Activated CD4-positive, alpha-beta memory T cell treated with anti-CD3 and anti-CD28 coated beads, Interleukin-2, amount 10 ng/mL, durations not matched to agents 7 days and 5 days (primary cell): ENCODE measurements around the gene ALAD. TPM values are rescaled to one million over a fixed set of nuclear protein-coding genes. Genes with fewer than 3 reads are reported as not detected.
"Not testable (repeated sequence)": the region's sequence is repeated elsewhere in the genome, so short reads cannot be mapped to it uniquely, and the experiment has no call there.

Experiments used
- CTCF ChIA-PET: fragments of 350-600 bp; sonication (Branson Sonifier 250); formaldehyde crosslinking; loops from one replicate; lab custom pipeline; 2021; ENCODE audit warnings: antibody characterized with exemption, inconsistent platforms; lab: Charles Lee
- POLR2A ChIA-PET: fragments of 350-600 bp; sonication (Branson Sonifier 250); formaldehyde crosslinking; loops from one replicate; lab custom pipeline; 2021; ENCODE audit warnings: antibody characterized with exemption; lab: Charles Lee
- DNase-seq: peaks from one replicate; pipeline ENCODE4 v3.0.0-alpha.2; 2020
- H3K27ac Mint-ChIP-seq: one replicate; pipeline ENCODE4 v1.8.0; 2021; ENCODE audit warnings: mild to moderate bottlenecking, mixed read lengths
- H3K27me3 Mint-ChIP-seq: one replicate; pipeline ENCODE4 v1.8.0; 2021; ENCODE audit warnings: mixed read lengths
- H3K36me3 Mint-ChIP-seq: one replicate; pipeline ENCODE4 v1.8.0; 2021; ENCODE audit warnings: low read depth, mixed read lengths
- H3K4me1 Mint-ChIP-seq: one replicate; pipeline ENCODE4 v1.8.0; 2021; ENCODE audit warnings: mixed read lengths
- H3K4me3 Mint-ChIP-seq: one replicate; pipeline ENCODE4 v1.8.0; 2021; ENCODE audit warnings: mild to moderate bottlenecking, mixed read lengths
- H3K9me3 Mint-ChIP-seq: one replicate; pipeline ENCODE4 v1.8.0; 2021; ENCODE audit warnings: mixed read lengths
- total RNA-seq, 2 experiments: library from RNA; stranded (reverse); gene quantifications; one replicate each; pipeline ENCODE4 v1.2.3, GENCODE V29; 2021

ALAD gene
- 10 to 100 TPM; 25.1 to 29.0 TPM for total RNA-seq

DNA sequence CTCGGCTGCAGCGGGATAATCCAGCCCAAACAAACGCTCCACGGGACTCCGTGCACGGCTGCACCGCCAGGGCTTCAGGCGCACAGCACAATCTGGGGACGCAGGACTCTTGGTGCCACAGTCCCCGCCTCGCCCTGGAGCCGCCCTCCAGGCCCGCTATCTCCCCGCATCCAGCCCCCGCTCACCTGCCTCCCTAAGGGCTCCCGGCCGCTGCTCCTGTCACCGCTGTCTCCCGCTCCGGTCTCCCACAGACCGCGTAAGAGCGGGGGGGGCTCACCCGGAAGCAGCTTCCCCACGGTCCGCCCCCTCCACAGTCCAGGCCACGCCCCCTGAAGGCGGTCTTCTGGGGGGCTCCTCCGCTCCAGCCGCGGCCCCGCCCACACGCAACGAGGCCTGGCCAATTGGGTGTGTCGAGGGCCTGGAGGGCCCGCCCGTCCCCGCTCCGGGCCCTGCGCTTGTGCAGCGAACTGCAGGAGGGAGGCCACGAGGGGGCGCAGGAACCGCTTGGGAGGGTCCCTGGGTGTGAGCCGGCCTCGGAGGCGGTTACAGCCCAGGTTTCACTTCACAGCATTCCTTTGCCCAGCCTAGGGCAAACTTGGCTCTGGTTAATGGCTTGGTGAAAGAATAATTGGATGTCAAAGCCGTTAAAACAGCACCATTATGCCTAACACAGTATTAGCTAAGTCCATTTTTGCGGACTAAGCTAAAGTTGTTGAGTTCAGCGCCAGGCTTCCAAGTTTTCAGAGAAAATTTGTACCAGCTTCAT, at the start of gene ALAD:
Gene ALAD, minus strand, starts transcription at position 258 of the 766 bp plus-strand sequence. CDS start 7,725 bp downstream, outside the sequence.
- Mint-ChIP-seq H3K9me3 (no peaks in the 10 kb centered on the region), H3K36me3 (peaks cover 4% of the 10 kb centered on the region), H3K4me1 (peaks cover 23% of the 10 kb centered on the region), H3K27ac (peak within 1 kb of the TSS; percentile 78), H3K4me3 (peak within 1 kb of the TSS; percentile 92), H3K27me3 (no peaks in the 10 kb centered on the region)
- ChIA-PET CTCF (interaction anchor here (0.7 to 5.7 kb wide), 33 partner anchors 9 to 257 kb away, joined by 3 to 64 read pairs (median 8); partner anchors contain the start of genes BSPRY, C9orf43, CDC26 and FKBP15), POLR2A (interaction anchor here (0.8 to 4.4 kb wide), 12 partner anchors 8 to 1022 kb away, joined by 3 to 53 read pairs (median 5); partner anchors contain the start of genes BSPRY, C9orf43, CDC26 and HDHD3)
- peak; percentile 99 for DNase-seq

DNA sequence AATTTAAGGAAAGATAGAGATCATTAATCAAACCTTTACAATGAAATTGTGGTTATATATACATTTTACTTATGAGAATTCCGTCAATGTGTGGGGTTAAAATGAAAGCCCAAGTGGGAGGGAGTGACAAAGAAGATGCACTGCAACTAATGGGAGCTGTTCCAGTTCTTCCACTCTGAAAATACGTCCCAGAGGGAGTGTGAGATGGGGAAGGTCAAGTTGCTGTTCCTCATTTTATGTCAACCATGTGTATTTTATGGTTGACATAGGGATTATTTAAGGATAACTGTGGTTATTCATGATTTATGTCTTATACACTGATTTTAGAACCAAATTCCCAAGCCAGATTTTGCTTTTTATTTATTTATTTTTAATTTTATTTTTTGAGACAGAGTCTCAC, 48.3 kb upstream of the ALAD start:
- no peak for DNase-seq
- Mint-ChIP-seq H3K36me3 (no peaks in the 10 kb centered on the region), H3K4me3 (no peak overlapping the region), H3K4me1 (no peaks in the 10 kb centered on the region), H3K27ac (no peak overlapping the region), H3K9me3 (no peaks in the 10 kb centered on the region), H3K27me3 (no peaks in the 10 kb centered on the region)
- ChIA-PET CTCF (interaction anchor here (6.0 kb wide), 1 partner anchor 207 kb away, joined by 131 read pairs; no protein-coding TSS in a partner anchor), POLR2A (no interaction called here)

DNA sequence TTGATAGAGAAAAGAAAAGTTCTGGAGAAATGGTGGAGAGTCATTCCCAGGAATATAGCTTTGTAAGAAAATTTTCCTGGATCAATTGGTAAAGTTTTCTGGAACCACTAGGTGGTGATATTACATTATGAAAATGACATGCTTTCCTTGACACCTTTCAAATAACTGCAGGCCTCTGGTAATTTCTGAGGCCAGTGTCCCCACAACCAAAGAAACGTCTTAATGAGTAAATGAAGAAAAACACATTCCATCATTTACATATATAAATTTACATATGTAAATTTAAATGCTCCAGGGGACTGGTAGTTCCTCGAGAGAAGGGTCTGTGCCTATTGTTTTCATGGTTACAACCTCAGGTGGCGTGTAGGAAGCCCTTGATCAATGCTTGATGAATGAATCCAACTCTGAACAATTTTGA, 45.2 kb upstream of the ALAD start:
- no peaks in the 10 kb centered on the region for H3K36me3 Mint-ChIP-seq
- no peak overlapping the region for H3K4me3 Mint-ChIP-seq
- no peaks in the 10 kb centered on the region for H3K27me3 Mint-ChIP-seq
- ChIA-PET POLR2A (interaction anchor here (0.6 to 1.4 kb wide), 3 partner anchors 36 to 171 kb away, joined by 3 to 4 read pairs (median 4); partner anchors contain the start of genes C9orf43, CDC26, POLE3 and PRPF4), CTCF (interaction anchor here (0.7 to 6.0 kb wide), 18 partner anchors 9 to 210 kb away, joined by 3 to 131 read pairs (median 4); partner anchors contain the start of genes ALAD, C9orf43, CDC26 and POLE3)
- no peak overlapping the region for H3K27ac Mint-ChIP-seq
- no peaks in the 10 kb centered on the region for H3K9me3 Mint-ChIP-seq
- no peak for DNase-seq
- H3K4me1 Mint-ChIP-seq, result no peaks in the 10 kb centered on the region

DNA sequence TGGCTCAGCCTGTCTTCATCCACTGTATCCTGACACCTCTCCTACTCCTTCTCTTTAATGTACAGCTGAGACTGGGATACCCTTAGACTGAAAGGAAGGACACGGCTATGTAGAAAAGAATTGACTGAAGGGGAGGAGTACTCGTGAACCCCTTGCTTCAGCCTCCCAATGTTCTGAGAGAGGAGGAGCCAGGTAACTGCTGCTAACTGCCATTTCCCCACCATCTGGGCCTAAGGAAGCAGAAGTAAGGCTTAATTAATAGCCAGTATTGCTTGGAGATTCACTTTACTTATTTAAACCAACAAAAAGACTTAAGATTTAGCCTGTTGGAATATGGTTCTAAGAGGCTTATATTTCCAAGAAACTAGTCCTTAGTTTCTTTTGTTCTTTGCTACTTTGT, 43.7 kb upstream of the ALAD start:
- CTCF ChIA-PET, result interaction anchor here (1.5 to 6.0 kb wide), 5 partner anchors 17 to 212 kb away, joined by 4 to 131 read pairs (median 13); no protein-coding TSS in a partner anchor
- no peak for DNase-seq
- Mint-ChIP-seq H3K4me3 (no peak overlapping the region), H3K27ac (no peak overlapping the region), H3K9me3 (no peaks in the 10 kb centered on the region), H3K27me3 (no peaks in the 10 kb centered on the region), H3K36me3 (no peaks in the 10 kb centered on the region), H3K4me1 (no peaks in the 10 kb centered on the region)
- POLR2A ChIA-PET, result no interaction called here

DNA sequence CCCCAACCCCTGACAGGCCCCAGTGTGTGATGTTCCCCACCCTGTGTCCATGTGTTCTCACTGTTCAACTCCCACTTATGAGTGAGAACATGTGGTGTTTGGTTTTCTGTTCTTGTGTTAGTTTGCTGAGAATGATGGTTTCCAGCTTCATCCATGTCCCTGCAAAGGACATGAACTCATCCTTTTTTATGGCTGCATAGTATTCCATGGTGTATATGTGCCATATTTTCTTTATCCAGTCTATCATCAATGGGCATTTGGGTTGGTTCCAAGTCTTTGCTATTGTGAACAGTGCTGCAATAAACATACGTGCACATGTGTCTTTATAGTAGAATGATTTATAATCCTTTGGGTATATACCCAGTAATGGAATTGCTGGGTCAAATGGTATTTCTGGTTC, 36.6 kb upstream of the ALAD start:
- H3K4me3 Mint-ChIP-seq, POLR2A ChIA-PET, H3K27ac Mint-ChIP-seq, H3K27me3 Mint-ChIP-seq, DNase-seq, H3K4me1 Mint-ChIP-seq, H3K36me3 Mint-ChIP-seq, H3K9me3 Mint-ChIP-seq: not testable (repeated sequence)
- CTCF ChIA-PET, result interaction anchor here (0.6 kb wide), 1 partner anchor 215 kb away, joined by 3 read pairs; no protein-coding TSS in a partner anchor

DNA sequence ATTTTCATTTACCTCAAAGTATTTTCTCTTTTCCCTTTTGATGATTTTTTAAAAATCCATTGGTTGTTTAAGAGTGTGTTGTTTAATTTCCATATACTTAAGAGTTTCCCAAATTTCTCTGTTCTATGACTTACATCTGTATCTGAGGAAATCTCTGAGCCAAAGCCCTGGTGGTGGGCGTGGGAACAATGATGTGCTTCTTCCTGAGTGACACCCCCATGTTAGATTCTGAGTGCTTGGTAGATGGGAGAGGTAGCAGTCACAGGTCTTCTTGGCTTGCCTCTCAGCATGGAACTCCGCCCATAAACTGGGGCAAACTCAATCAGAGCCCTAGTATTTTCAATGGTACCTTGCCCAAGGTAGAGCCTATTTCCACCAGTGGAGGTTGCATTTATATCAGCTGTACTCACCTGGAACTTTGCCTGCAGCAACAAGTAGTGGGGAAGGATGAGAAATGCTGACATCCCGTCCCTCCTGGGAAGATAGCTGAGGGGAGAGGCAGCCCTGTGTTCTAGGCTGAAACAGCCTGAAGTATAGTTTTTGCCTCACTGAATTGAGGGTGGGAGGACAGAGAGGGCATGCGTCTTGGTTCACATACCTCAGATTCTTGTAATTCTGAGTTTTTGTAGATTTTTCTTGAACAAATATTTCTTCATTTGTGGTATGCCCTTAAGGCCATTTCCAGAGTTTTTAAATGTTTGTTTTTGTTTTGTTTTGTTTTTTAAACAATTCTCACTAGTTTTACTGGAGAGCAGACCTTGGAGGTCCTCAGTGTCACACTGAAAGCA, 35.8 kb upstream of the ALAD start:
- H3K36me3 Mint-ChIP-seq, result no peaks in the 10 kb centered on the region
- H3K9me3 Mint-ChIP-seq, result no peaks in the 10 kb centered on the region
- no peak overlapping the region for H3K4me3 Mint-ChIP-seq
- POLR2A ChIA-PET, result no interaction called here
- no peak overlapping the region for H3K27ac Mint-ChIP-seq
- DNase-seq, result no peak
- no peaks in the 10 kb centered on the region for H3K4me1 Mint-ChIP-seq
- H3K27me3 Mint-ChIP-seq, result peaks cover 12% of the 10 kb centered on the region
- CTCF ChIA-PET, result no interaction called here

DNA sequence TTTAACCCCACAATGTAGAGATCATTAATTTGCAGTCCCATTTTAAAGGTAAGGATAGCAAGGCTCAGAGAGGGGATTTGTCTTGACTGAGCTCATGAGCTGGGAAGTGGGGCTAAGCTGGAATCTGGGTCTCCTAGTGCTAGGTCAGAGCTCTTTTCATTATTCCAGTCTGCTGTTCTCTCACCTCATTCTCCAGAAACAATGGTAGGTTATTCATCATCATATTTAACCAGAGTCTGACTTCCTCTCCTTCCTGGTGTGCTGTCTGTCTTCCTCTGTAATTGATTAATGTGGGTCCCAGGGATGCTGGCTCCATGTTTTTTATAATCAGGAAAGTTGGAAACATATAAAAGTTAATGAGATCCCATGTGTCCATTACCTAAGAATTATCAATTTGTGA, 30.1 kb upstream of the ALAD start:
- ChIA-PET POLR2A (no interaction called here), CTCF (interaction anchor here (1.3 kb wide), 1 partner anchor 226 kb away, joined by 4 read pairs; no protein-coding TSS in a partner anchor)
- Mint-ChIP-seq H3K36me3 (no peaks in the 10 kb centered on the region), H3K4me3 (no peak overlapping the region), H3K27me3 (peaks cover 12% of the 10 kb centered on the region), H3K27ac (no peak overlapping the region), H3K9me3 (no peaks in the 10 kb centered on the region), H3K4me1 (no peaks in the 10 kb centered on the region)
- no peak for DNase-seq

DNA sequence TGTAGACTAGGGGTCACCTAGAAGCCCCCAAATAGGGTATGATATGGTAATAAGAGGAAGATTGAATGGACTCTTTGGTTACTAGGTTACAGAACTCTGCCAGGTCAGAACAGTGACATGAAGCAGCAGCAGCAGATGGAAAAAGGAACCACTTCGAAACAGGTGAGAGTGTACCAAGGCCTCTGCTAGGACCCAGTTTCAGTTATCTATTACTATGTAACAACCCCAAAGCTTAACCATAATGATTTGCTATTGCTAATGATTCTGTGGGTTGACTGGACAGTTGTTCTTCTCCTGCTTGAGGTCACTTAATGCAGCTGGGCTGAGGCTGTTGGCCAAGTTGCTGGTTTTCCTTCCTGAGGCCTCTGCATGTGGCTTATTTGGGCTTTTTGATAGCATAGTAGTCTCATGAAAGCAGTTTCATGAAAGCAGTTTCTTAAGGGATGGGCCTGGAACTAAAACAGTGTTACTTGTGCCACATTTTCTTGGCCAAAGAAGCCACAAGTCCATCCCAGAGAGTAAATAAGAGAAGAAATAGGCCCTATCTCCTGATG, 27.1 kb upstream of the ALAD start:
- no peak for DNase-seq
- Mint-ChIP-seq H3K9me3 (no peaks in the 10 kb centered on the region), H3K4me1 (no peaks in the 10 kb centered on the region), H3K27ac (no peak overlapping the region), H3K36me3 (no peaks in the 10 kb centered on the region), H3K4me3 (no peak overlapping the region), H3K27me3 (peaks cover 14% of the 10 kb centered on the region)
- ChIA-PET CTCF (interaction anchor here (1.9 to 2.5 kb wide), 2 partner anchors 18 to 230 kb away, joined by 5 to 6 read pairs; no protein-coding TSS in a partner anchor), POLR2A (no interaction called here)

DNA sequence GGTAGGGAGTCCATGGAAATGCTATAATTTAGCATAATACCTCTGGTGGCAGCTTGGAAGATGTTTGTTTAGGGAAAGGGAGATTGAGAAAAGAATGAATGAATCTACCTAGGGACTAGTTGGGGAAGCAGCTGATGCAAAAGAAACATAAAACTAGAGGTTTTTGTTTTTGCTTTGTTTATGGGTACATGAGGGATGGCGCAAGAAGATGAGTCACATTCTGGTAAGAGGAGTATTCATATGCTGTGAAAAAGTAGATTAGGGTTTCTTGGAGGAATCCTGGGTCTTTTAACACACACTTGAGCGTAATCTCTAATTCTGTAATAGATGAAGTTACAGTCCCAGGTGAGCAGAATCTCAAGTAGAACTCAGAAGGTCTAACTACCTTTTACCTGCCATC, 26.5 kb upstream of the ALAD start:
- Mint-ChIP-seq H3K4me1 (no peaks in the 10 kb centered on the region), H3K27ac (no peak overlapping the region), H3K27me3 (peaks cover 8% of the 10 kb centered on the region), H3K36me3 (no peaks in the 10 kb centered on the region), H3K9me3 (no peaks in the 10 kb centered on the region), H3K4me3 (no peak overlapping the region)
- ChIA-PET CTCF (interaction anchor here (1.9 to 2.5 kb wide), 2 partner anchors 18 to 230 kb away, joined by 5 to 6 read pairs; no protein-coding TSS in a partner anchor), POLR2A (no interaction called here)
- no peak for DNase-seq

DNA sequence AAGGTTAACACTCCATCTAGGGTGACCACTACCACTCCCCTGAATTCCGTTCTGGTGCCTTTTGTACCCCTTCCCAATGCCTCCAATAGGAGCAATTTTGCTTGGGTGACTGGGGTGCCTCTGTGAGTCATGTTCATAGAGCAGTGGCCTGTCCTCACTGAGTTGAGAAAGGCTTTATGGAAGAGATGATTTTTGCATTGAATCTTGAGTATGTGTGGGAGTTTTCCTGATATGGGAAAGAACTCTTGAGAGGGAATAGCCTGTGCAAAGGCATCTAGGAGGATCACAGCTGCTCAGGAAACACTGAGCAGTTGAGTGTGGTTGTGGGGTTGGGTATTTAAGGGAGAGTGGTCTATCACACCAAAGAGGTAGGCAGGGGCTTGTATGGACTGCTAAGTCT, 25.6 kb upstream of the ALAD start:
- ChIA-PET POLR2A (no interaction called here), CTCF (interaction anchor here (1.9 to 2.5 kb wide), 2 partner anchors 19 to 231 kb away, joined by 5 to 6 read pairs; no protein-coding TSS in a partner anchor)
- DNase-seq, result no peak
- H3K27ac Mint-ChIP-seq, result no peak overlapping the region
- H3K9me3 Mint-ChIP-seq, result no peaks in the 10 kb centered on the region
- H3K36me3 Mint-ChIP-seq, result no peaks in the 10 kb centered on the region
- H3K4me1 Mint-ChIP-seq, result no peaks in the 10 kb centered on the region
- no peak overlapping the region for H3K4me3 Mint-ChIP-seq
- peaks cover 6% of the 10 kb centered on the region for H3K27me3 Mint-ChIP-seq

DNA sequence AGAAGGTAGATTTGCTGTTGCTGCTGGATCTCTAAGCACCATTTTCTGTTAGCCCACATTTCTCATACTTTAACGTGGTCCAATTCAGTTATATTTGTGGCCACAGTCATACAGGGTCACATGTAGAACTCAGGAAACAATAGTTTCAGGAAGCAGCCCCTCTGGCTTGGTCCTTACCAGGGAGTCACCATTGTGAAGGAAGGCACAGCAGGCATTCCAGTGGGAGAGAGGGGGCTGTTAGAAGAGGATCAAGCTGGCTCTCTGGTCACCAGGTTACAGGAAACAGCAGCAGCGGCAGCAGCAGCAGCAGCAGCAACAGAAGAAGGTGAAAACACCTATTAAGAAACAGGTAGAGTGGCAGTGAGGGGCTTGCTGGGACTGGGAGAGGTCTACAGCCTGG, 24.0 kb upstream of the ALAD start:
- peaks cover 6% of the 10 kb centered on the region for H3K27me3 Mint-ChIP-seq
- no peak for DNase-seq
- H3K27ac Mint-ChIP-seq, result no peak overlapping the region
- no peaks in the 10 kb centered on the region for H3K36me3 Mint-ChIP-seq
- no peak overlapping the region for H3K4me3 Mint-ChIP-seq
- H3K4me1 Mint-ChIP-seq, result no peaks in the 10 kb centered on the region
- POLR2A ChIA-PET, result no interaction called here
- no peaks in the 10 kb centered on the region for H3K9me3 Mint-ChIP-seq
- CTCF ChIA-PET, result no interaction called here

DNA sequence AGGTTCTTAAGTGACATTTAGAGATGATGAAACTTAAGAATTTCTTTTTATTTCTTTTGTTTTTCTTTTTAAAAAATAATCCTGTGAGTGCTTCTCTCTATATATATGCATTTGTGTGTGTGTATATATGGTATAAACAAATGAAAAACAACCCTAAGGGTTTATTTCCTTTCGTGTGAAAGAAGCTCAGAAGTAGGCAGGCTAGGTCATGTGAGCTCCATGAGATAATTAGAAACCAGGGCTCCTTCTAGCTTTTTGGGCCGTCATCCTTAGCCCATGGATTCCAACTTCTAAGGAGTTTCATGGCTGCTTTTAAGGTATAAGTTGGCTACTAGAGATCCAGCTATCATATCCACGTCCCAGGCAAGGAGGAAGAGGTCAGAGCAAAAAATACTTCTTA, 20.6 kb upstream of the ALAD start:
- ChIA-PET POLR2A (no interaction called here), CTCF (interaction anchor here (0.7 kb wide), 1 partner anchor 12 kb away, joined by 3 read pairs; the partner anchor contains the start of genes C9orf43 and POLE3)
- DNase-seq, result no peak
- Mint-ChIP-seq H3K27ac (no peak overlapping the region), H3K27me3 (peaks cover 6% of the 10 kb centered on the region), H3K36me3 (no peaks in the 10 kb centered on the region), H3K9me3 (no peaks in the 10 kb centered on the region), H3K4me3 (no peak overlapping the region), H3K4me1 (no peaks in the 10 kb centered on the region)
